Panc1 (cell line): Measurements from ENCODE around the gene HHAT. TPM values are rescaled to one million over a fixed set of nuclear protein-coding genes. Genes with fewer than 3 reads are reported as not detected.

ENCODE experiments used
- ATAC-seq: fragments of 200-7000 bp; cut with Tn5 transposase; 2 replicates; pipeline ENCODE4 v1.9.1; 2020; ENCODE audit warnings: mild to moderate bottlenecking, moderate library complexity
- BruUV-seq: library from RNA; stranded (reverse); fragments of 400-500 nt; replicated peaks from 2 replicates; lab custom pipeline; 2021; lab: Mats Ljungman, UMichigan
- CTCF ChIA-PET: fragments of 300-600 bp; sonication (Branson Sonifier 250); formaldehyde crosslinking; loops from one replicate; lab custom pipeline; 2022; ENCODE audit warnings: antibody characterized with exemption; lab: Charles Lee
- POLR2A ChIA-PET: fragments of 300-600 bp; sonication (Branson Sonifier 250); formaldehyde crosslinking; loops from one replicate; lab custom pipeline; 2022; ENCODE audit warnings: antibody characterized with exemption; lab: Charles Lee
- DNase-seq: peaks from one replicate; pipeline ENCODE4 v3.0.0-alpha.2; 2010; ENCODE audit warnings: low read depth, low spot score
- H3K27ac ChIP-seq: 2 replicates; pipeline ENCODE4 v1.5.1; 2011; ENCODE audit warnings: mild to moderate bottlenecking, low read length, inconsistent platforms
- H3K27me3 ChIP-seq: fragments of 200-500 bp; sonication (Bioruptor generic); 2 replicates; pipeline ENCODE4 v1.6.0; 2014; ENCODE audit warnings: low read length, inconsistent platforms; ENCODE audit not compliant: control insufficient read depth, insufficient read depth
- H3K36me3 ChIP-seq: fragments of 200-500 bp; sonication (Bioruptor generic); 2 replicates; pipeline ENCODE4 v1.5.1; 2014; ENCODE audit warnings: inconsistent platforms, mild to moderate bottlenecking, low read length, moderate library complexity; ENCODE audit not compliant: control insufficient read depth, insufficient read depth
- H3K4me1 ChIP-seq: 2 replicates; pipeline ENCODE4 v1.5.1; 2011; ENCODE audit warnings: inconsistent platforms, mild to moderate bottlenecking, low read length, moderate library complexity; ENCODE audit not compliant: control insufficient read depth, insufficient read depth
- H3K4me3 ChIP-seq, 2 experiments: 2 replicates each; pipeline ENCODE4 v1.5.1; 2011 to 2012; ENCODE audit warnings: low read depth in 2 of 2, low read length in 2 of 2, mild to moderate bottlenecking in 2 of 2, inconsistent platforms in 1 of 2, moderate library complexity in 1 of 2
- H3K9me3 ChIP-seq: fragments of 200-500 bp; sonication (Bioruptor generic); 2 replicates; pipeline ENCODE4 v1.5.1; 2014; ENCODE audit warnings: low read depth, mild to moderate bottlenecking, inconsistent platforms, low read length, moderate library complexity; ENCODE audit not compliant: control insufficient read depth, insufficient read depth
- POLR2AphosphoS5 ChIP-seq: IDR thresholded peaks from 2 replicates; pipeline ENCODE4 v1.6.1; 2012; ENCODE audit warnings: mild to moderate bottlenecking, low read depth, low read length, moderate library complexity
- SIN3A ChIP-seq: IDR thresholded peaks from 2 replicates; pipeline ENCODE4 v1.6.1; 2012; ENCODE audit warnings: low read depth, mild to moderate bottlenecking, low read length, moderate library complexity, borderline replicate concordance; ENCODE audit not compliant: insufficient read depth
- TCF7L2 ChIP-seq: IDR thresholded peaks from 2 replicates; pipeline ENCODE4 v1.6.1; 2011; ENCODE audit warnings: mild to moderate bottlenecking, low read depth, low read length, inconsistent platforms
- in situ Hi-C: cut with HindIII; loops from 2 replicates; pipeline ENCODE4 v1.10.0; 2016; ENCODE audit warnings: low sequenced_read_pairs, low pct_unique_long_range_greater_than_20kb
- intact Hi-C: fragments of 100-400 bp; cut with micrococcal nuclease; formaldehyde crosslinking; loops from one replicate; pipeline ENCODE4 v1.10.0; 2022; ENCODE audit not compliant: unreplicated experiment
- total RNA-seq: library from RNA; stranded (reverse); gene quantifications from one replicate; pipeline ENCODE4 v1.2.1, GENCODE V29; 2021; ENCODE audit not compliant: unreplicated experiment
- TF ChIP-seq, protein P1 (sequence below), 2 experiments: IDR thresholded peaks; 2 replicates each; pipeline ENCODE4 v1.6.1; 2011 to 2012; ENCODE audit warnings: low read depth in 2 of 2, control low read depth in 1 of 2, low read length in 1 of 2, mild to moderate bottlenecking in 1 of 2, moderate library complexity in 1 of 2; ENCODE audit not compliant: insufficient read depth in 1 of 2
- TF ChIP-seq, protein P2 (sequence below): fragments of 450-650 bp; IDR thresholded peaks from 2 replicates; pipeline ENCODE4 v1.5.1; 2017; ENCODE audit warnings: mild to moderate bottlenecking

Gene HHAT
- total RNA-seq, 1 experiment from 2014 or later, result 2.3 TPM

DNA sequence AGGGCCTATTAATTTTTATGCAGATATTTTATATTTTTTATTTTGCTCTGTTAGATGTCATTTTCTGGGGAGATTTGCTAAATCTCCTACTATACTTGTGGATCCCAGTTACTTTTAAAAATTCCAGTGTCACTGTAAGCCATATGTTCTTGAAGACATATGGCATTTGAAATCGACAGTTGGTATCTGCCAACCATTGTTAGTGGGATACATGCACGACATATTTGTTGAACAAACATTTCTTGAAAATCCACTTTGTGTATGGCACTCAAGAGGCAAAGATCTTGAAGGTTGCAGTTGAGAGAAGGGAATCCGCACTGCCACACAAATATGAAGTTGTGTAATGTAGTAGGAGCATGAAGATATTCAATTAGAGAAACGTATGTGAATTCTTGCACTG, 287.7 kb downstream of the HHAT start:
- no peak overlapping the region for H3K27ac ChIP-seq
- H3K4me1 ChIP-seq, result no peaks in the 10 kb centered on the region
- intact Hi-C loops, result no loop called here
- in situ Hi-C loops, result no loop called here
- BruUV-seq, result no TSS peak
- POLR2A ChIA-PET, result no interaction called here
- ATAC-seq (no peak), DNase-seq (no peak)
- no peaks in the 10 kb centered on the region for H3K36me3 ChIP-seq
- no peaks in the 10 kb centered on the region for H3K27me3 ChIP-seq
- CTCF ChIA-PET, result no interaction called here
- TF ChIP-seq, protein P1, sequence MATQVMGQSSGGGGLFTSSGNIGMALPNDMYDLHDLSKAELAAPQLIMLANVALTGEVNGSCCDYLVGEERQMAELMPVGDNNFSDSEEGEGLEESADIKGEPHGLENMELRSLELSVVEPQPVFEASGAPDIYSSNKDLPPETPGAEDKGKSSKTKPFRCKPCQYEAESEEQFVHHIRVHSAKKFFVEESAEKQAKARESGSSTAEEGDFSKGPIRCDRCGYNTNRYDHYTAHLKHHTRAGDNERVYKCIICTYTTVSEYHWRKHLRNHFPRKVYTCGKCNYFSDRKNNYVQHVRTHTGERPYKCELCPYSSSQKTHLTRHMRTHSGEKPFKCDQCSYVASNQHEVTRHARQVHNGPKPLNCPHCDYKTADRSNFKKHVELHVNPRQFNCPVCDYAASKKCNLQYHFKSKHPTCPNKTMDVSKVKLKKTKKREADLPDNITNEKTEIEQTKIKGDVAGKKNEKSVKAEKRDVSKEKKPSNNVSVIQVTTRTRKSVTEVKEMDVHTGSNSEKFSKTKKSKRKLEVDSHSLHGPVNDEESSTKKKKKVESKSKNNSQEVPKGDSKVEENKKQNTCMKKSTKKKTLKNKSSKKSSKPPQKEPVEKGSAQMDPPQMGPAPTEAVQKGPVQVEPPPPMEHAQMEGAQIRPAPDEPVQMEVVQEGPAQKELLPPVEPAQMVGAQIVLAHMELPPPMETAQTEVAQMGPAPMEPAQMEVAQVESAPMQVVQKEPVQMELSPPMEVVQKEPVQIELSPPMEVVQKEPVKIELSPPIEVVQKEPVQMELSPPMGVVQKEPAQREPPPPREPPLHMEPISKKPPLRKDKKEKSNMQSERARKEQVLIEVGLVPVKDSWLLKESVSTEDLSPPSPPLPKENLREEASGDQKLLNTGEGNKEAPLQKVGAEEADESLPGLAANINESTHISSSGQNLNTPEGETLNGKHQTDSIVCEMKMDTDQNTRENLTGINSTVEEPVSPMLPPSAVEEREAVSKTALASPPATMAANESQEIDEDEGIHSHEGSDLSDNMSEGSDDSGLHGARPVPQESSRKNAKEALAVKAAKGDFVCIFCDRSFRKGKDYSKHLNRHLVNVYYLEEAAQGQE (IDR thresholded peaks at IDR 0.05; ENCODE audit: insufficient read depth in 1 of 2, low read depth in 2 of 2, low read length in 1 of 2), result no peak
- no peak for TF ChIP-seq SIN3A
- no peak for TF ChIP-seq POLR2AphosphoS5
- TF ChIP-seq TCF7L2, result no peak
- TF ChIP-seq, protein P2, sequence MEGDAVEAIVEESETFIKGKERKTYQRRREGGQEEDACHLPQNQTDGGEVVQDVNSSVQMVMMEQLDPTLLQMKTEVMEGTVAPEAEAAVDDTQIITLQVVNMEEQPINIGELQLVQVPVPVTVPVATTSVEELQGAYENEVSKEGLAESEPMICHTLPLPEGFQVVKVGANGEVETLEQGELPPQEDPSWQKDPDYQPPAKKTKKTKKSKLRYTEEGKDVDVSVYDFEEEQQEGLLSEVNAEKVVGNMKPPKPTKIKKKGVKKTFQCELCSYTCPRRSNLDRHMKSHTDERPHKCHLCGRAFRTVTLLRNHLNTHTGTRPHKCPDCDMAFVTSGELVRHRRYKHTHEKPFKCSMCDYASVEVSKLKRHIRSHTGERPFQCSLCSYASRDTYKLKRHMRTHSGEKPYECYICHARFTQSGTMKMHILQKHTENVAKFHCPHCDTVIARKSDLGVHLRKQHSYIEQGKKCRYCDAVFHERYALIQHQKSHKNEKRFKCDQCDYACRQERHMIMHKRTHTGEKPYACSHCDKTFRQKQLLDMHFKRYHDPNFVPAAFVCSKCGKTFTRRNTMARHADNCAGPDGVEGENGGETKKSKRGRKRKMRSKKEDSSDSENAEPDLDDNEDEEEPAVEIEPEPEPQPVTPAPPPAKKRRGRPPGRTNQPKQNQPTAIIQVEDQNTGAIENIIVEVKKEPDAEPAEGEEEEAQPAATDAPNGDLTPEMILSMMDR, result no peak
- H3K4me3 ChIP-seq, result no peak overlapping the region
- no peaks in the 10 kb centered on the region for H3K9me3 ChIP-seq

DNA sequence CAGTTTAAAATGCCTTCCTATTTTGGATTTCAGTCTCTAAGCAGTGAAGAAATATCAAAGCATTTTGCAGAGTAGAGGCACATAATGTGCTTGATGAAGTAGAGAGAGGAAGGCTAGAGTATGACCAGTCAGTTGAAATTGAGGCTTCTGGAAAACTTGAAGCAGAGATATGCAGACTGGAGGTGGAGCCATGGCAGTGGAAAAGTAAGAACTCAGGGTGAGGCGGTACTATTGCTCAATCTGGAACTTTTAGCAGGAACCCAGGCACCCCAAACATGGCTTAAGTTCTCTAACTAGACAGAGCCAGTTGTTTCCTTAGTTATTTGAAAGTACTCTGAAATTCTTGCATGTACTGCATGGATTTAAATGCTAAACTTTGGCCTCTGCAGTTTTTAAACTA, 288.6 kb downstream of the HHAT start:
- H3K36me3 ChIP-seq, result no peaks in the 10 kb centered on the region
- TF ChIP-seq SIN3A (no peak), POLR2AphosphoS5 (no peak), TCF7L2 (no peak)
- TF ChIP-seq, protein P1 (IDR thresholded peaks at IDR 0.05; ENCODE audit: insufficient read depth in 1 of 2, low read depth in 2 of 2, low read length in 1 of 2), result no peak
- TF ChIP-seq, protein P2, result no peak
- H3K4me3 ChIP-seq, result no peak overlapping the region
- POLR2A ChIA-PET, result no interaction called here
- DNase-seq (no peak), ATAC-seq (no peak)
- no peaks in the 10 kb centered on the region for H3K9me3 ChIP-seq
- H3K27ac ChIP-seq, result no peak overlapping the region
- H3K4me1 ChIP-seq, result no peaks in the 10 kb centered on the region
- CTCF ChIA-PET, result no interaction called here
- H3K27me3 ChIP-seq, result no peaks in the 10 kb centered on the region
- in situ Hi-C loops (no loop called here), intact Hi-C loops (no loop called here)
- no TSS peak for BruUV-seq
